Tibial nerve (tissue), 3 donors: ENCODE results near the gene SNX13.

Experiments used
- EP300 ChIP-seq, 2 donors: sonication (generic); formaldehyde crosslinking; IDR thresholded peaks; one replicate each; pipeline ENCODE4 v1.6.1; 2017; ENCODE audit warnings: antibody characterized with exemption in 2 of 2, mild to moderate bottlenecking in 1 of 2
- POLR2A ChIP-seq, 2 donors: fragments of 450-650 bp; IDR thresholded peaks; one replicate each; pipeline ENCODE4 v1.6.1; 2017; ENCODE audit warnings: antibody characterized with exemption in 2 of 2, mild to moderate bottlenecking in 2 of 2, moderate library complexity in 2 of 2

DNA sequence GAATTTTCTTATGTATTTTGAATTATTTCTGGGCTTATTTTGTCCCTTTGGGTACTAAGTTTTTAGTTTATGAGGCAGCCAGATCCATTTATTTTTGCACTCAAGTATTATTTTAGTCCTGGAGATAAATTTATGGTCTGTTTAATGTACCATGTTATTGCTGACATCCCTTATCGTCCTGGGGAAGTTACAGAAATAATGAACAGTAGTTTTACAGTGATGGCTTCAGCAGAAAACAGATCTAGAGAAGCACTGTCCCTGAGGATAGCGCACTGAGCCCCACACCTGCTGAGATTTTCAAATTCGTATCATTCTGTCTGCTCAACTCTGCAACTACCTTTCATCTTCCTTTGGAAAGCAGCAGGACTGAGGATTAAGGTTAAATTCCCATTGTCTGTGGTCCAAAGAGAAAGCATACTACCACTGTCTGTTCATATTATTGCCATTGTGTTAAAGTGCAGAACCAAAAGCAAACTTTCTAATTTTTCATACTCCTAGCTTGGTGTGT, 168.3 kb downstream of the SNX13 start:
- TF ChIP-seq EP300 (IDR thresholded peaks at IDR 0.05) = no peak
- no peak for TF ChIP-seq POLR2A (IDR thresholded peaks at IDR 0.05)
